ENCODE measurements around the gene SKP1.
A peak's percentile ranks its signal among the peaks of the same experiment; 100 is the strongest.
"Not testable (repeated sequence)": the region's sequence is repeated elsewhere in the genome, so short reads cannot be mapped to it uniquely, and the experiment has no call there.

The SKP1 gene

DNA sequence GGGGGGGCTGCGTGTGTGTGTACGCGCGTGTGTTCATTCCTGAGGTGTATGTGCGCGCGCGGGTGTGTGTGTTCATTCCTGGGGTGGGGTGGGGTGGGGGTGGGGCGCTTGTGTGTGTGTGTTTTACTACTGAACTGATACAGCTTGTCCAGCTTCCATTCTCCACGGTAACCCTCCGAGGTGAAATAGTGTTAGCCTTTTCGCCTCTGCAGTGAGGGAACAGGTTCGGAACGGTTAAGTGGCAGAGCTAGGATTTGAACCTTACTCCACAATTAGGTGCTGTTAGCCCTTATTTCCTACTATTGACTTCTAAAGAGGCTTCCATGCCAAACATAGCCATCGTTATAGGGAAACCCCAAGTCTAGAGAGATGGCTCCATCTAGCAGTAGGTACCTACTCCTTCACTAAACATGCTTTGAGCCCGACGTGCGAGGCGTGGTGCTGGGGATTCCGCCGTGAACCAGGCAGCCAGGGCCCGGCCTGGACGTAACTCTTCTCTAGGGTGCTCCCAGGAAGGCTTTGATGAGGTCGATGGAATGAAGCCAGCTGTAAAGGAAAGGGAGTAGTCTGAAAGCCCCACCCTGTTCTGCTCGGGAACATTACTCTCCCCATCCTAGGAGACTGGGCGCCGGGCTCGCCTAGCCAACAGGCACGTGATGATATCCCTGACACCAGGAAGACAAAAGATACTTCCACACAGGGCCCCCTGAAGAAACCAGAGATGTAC, 782 bp upstream of the SKP1 start:
- no peak for DNase-seq

DNA sequence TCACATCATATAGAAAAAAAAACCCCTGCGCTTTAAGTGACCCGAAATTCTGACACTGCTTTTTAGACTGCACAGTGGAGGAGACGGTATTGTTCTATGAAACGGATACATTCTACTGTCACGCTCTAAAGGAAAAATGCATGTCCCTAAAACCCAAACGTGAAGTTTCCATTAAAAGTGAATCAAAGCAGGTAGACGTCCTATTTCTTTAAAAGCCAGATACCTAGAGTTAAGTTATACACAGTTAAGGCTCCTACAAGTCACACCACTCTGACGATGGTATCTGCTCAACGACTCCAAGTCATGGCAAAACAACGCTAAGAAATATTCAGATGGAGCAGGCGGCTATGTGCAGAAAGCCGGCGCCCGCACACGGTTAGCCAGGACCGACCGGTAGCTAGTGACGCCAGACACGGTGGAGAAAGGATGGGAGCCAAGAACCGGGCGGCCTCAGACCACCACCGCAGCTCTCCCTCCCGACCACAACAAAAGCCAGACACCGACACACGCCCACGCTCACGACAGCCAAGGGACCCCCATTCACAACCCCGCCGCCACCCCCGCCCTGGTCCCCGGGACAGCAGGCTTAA, 734 bp downstream of the SKP1 start:
- no peak for DNase-seq

DNA sequence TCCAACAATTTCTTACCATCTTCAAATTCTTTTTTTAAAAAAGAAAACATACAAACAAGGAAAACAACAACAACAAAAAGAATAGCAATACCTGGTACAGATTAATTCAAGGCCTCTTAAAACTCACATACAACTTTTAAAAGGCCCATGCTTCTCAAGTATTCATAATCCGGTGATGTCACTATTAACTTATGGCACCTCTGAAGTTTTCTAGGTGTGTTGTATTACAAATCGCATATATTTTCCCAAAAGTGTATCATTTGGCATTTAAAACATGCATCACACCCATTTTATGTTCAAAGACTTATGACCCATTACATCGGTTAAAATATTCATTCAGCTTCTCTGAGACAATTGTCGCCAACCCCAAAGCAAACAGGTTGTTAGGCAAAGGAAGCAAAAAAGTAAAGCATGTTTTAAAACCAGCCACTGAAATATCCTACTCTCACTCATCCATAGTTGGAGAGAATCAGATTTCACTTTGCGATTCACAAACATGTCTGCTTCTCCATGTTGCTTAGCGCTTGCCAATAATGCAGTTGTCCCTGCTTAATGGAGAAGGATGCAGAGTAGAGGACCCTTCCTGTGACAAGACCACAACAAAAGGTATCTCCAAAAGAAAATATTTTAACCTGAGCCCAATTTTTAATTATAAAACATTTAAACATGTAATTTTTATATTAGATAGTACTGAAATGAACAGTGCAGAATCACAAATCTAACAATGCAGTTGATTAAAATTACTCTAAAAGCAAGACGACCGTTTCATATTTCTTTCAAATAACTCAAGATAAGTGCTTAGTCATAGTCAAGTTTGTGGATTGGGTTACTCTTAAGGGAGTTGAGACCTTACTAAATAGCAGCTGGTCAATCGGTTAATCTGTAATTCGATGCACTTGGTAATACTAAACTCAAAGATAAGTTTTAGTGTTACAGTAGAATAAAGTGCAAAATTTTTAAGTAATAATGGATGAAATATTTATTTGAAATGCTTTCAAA, 1.6 kb downstream of the SKP1 start:
- no peak for DNase-seq

GRCh38 chr5:134171972-134172371, 4.8 kb downstream of the SKP1 start:
- DNase-seq = no peak

DNA sequence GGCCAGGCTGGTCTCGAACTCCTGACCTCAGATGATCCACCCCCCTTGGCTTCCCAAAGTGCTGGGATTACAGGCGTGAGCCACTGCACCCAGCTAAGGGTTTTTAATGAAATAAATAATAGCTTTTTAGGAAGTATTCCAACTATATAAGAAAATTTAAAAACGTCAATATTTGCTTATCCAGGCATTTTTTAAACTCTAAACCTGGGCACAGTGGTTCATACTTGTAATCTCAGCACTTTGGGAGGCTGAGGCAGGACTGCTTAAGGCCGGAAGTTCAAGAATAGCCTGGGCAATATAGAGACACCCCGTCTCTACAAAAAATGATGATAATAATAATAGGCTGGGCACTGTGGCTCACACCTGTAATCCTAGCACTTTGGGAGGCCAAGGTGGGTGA, 14.2 kb downstream of the SKP1 start:
- no peak for DNase-seq

GRCh38 chr5:134161513-134162395, 15.0 kb downstream of the SKP1 start:
- no peak for DNase-seq

- no peak for DNase-seq
Observed at GRCh38 chr5:134153657-134154056, 23.1 kb downstream of the SKP1 start.

DNA sequence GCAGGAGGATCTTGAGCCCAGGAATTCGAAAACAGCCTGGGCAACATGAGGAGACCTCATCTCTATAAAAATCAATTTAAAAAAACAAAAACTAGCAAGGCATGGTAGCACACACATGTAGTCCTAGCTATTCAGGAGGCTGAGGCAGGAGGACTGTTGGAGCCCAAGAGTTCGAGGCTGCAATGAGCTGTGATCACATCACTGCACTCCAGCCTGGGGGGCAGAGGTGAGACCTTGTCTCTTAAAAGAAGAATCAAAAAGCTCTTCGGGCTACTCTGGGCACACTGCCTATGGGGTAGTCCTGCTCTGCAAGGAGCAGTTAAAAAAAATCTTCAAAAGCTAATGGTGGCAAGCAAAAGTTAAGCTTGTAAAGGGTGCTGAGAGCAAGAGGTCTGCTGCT, 23.5 kb downstream of the SKP1 start:
- no peak for DNase-seq

DNA sequence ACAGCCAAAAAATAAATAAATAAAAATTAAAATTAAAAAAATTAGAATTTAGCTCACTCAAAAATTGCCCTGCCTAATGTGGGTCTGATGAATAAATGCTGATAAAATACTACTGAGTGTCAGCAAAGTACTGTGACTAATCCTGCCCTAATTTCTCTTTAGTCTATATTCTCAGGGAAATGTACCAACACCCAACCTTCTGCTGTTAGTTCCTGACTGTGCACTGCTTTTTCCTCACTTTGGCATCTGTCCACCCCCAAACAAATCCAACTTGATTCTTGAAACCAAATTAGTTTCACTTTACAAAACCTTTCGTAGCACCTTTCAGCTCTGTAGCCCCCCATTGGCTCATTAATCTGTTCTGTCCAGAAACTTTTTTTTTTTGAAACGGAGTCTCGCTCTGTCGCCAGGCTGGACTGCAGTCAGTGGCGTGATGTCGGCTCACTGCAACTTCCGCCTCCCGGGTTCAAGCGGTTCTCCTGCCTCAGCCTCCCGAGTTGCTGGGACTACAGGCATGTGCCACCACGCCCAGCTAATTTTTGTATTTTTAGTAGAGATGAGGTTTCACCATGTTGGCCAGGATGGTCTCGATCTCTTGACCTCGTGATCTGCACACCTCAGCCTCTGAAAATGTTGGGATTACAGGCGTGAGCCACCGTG, 24.4 kb downstream of the SKP1 start:
- not testable (repeated sequence) for DNase-seq

DNA sequence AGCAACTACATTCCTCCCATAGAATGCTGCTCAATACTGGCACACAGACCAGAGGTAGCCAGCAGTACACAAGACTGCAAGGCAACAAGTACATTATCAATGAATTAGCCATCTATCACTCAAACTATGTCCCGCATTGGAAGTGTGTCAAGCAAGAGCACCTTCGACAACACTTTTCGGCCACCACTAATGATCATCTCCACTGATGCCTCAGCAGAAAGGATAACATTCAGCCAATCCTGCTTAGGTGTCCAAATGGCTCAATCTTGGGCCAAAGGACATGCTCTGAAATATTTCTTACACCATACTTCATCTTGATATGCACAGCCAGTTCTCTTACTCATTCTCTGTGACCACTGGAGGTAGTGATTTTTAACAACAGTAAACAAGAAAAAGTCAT, 25.0 kb downstream of the SKP1 start:
- no peak for DNase-seq

DNA sequence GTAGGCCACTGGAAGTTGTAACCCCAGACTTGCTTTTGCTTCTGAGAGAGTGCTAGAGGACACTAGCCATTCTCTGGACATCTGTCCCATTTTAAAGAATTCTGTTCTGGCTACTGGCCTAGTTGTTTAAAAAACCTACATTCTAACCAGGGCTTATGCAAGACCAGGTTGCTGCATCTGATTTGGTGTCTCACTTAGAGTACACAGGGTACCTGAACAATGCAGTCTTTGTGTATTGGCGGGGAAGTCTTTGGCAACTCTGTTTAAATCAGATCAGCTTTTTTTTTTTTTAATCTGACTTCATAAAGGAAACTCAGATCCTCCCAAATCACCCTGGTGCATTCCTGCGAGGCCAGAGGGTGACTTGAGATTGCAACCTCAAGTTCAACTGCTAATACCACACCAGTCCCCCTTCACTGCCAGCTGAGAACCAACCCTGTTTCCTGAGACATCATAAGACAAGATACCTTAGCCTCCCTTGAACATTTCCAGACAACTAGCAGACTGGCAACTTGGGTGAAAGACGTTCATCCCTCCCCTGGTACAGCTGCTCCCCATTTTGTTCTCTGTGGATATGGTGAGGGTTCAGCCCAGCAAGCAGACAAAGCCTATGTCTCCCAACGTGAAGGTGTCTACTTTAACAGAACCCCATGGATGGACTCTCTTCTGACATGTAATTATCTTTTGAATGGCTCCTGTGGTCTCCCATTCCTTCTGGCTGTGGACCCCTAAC, 27.0 kb downstream of the SKP1 start:
- DNase-seq = no peak

DNA sequence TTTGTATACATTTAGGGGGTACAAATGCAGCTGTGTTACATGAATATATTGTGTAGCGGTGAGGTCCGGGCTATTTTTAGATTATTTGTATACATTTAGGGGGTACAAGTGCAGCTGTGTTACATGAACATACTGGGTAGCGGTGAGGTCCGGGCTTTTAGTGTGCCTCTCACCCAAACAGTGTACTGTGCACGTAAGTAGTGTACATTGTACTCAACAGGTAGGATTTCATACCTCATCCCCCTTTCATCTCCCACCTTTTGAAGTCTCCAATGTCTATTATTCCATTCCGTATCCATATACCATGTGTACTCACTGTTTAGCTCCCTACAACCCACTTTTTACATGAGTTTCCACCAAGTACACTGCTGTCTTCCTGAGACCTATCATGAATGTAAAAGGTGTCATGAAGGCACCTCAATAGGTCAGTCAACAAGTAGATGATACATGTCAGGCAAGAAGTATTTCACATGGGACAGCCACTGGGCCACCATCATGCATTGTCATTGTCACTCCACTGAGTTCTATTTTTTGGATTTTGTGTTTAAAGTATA, 27.7 kb downstream of the SKP1 start:
- DNase-seq = no peak

GRCh38 chr5:134148316-134148715, 28.4 kb downstream of the SKP1 start:
- no peak for DNase-seq

GRCh38 chr5:134146651-134147518, 29.9 kb downstream of the SKP1 start:
- no peak for DNase-seq

- peak; percentile 85 for DNase-seq
Observed at GRCh38 chr5:134145779-134146581, 30.8 kb downstream of the SKP1 start.

- DNase-seq = no peak
Observed at GRCh38 chr5:134145041-134145757, 31.6 kb downstream of the SKP1 start.

DNA sequence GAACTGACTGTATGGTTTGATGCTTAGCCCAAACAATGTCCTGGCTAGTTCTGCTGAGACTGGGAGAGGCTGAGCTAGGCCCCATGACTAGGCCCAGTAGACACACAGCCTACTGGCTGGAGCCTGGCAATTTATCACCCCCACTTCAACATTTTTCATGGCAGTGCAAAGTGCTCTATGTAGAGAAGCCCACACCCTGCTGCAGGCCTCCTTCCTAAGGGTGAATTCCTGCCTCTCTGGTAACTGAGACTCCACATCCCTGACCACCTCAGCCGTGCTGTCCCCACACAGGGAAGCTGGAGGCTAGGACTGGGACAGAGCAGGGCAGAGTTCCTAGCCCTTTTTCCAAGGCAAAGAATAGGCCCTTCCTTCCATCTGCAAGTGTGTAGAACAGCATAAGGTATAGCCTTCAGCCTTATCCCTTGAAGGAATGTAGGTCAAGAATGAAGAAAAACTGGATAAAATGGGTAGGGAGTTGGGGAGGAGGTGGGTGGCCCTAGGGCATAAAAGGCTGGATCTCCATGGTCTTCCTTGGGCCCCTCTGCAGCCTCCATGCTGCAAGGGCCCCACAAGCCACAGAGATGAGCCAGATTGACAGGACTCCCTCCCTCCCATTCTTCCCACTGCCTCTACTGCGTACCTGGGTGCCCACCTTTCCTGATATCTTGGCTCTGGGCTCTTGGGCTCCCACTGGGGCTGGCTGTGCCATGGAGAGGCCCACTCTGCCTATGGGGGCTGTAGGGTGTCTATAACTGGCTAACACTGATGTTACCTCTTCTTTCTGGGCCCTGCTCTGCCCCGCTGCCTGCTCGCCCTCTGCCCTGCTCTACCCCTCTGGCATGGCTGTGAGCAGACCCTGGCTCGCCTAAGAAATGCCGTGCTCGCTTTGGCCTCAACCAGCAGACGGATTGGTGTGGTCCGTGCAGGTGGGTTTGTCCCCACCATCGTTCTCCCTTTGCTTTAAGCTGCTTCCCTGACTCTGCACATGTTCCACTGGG, 32.5 kb downstream of the SKP1 start:
- DNase-seq = no peak
